ENCODE data around the gene PMM1. TPM values are rescaled to one million over a fixed set of nuclear protein-coding genes. Genes with fewer than 3 reads are reported as not detected.

Gene PMM1
- total RNA-seq, 4 donors from 2014 or later, result 38.6 to 182 (median 81.7) TPM

DNA sequence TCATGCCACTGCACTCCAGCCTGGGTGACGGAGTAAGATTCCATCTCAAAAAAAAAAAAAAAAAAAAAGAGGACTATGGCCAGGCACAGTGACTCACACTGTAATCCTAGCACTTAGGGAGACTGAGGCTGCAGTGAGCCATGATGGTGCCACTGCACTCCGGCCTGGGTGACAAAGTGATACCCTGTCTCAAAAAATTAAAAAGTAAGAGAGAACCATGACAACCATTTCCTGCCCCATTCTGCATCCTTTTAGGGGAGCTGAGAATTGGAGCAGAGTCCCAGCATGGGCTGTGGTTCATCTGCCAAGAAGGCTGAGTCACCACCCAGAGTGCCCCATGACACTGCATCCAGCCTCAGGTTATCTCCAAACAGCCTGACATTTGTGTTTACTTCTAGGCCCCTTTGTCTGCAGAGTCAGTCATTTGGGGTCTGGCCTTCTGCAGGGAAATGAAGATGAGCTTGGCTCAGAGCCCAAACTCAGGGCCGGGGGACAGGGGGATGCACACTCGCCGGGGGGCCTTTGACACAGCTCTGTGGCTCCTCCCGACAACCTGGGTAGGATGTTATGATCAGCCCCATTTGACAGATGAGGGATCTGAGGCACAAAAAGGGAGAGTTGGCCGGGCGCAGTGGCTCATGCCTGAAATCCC is 24.1 kb downstream of the PMM1 start:
- TF ChIP-seq, protein P1, sequence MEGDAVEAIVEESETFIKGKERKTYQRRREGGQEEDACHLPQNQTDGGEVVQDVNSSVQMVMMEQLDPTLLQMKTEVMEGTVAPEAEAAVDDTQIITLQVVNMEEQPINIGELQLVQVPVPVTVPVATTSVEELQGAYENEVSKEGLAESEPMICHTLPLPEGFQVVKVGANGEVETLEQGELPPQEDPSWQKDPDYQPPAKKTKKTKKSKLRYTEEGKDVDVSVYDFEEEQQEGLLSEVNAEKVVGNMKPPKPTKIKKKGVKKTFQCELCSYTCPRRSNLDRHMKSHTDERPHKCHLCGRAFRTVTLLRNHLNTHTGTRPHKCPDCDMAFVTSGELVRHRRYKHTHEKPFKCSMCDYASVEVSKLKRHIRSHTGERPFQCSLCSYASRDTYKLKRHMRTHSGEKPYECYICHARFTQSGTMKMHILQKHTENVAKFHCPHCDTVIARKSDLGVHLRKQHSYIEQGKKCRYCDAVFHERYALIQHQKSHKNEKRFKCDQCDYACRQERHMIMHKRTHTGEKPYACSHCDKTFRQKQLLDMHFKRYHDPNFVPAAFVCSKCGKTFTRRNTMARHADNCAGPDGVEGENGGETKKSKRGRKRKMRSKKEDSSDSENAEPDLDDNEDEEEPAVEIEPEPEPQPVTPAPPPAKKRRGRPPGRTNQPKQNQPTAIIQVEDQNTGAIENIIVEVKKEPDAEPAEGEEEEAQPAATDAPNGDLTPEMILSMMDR (IDR thresholded peaks at IDR 0.05; ENCODE audit: low read depth), result no peak

DNA sequence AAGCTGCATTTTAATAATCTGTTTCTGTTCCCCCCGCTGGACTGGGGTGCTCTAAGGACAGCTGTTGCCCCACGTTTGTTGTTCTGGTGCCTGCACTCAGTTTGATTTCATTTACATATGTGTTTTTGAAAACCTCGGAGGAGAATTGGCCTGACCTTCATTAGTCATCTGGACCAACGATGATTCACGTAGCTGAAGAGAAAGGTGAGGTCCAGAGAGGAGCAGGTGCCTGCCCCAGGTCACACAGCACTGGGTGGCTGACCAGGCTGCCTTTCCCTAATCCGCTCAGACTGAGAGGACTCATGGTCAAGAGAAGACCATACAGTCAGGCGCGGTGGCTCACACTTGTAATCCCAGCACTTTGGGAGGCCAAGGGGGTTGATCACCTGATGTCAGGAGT is 25.1 kb downstream of the PMM1 start:
- TF ChIP-seq, protein P1 (IDR thresholded peaks at IDR 0.05; ENCODE audit: low read depth), result no peak

DNA sequence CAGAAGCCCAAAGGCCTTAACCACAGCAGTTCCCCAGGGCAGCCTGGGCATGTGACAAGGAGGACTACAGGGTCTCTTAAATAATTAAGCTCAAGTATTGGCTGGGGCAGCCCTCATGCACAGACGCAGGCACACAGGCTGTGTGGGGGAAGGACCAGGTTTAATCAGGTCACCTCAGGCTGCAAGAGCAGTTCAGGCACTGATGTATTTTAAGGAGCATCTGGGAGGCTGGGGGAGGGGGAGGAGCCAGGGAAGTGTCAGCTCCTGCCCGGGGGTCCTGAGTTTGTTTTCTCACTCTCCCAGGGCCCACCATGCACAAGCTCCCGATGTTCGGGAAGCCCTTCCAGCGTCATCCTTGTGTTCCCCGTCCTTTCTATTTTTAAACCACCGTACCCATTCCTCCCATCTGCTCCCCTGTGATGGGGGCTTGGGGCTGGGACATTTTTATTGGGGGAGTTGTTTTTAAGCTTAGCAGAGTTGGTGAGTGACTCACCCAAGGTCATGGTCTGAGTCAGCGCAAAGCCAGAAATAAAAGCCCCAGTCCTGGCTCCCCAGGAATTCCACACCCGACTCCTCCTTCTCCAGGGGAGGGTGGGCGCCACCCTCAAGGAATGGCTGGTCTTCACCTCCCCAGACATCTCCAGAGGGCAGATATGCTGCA is 26.5 kb downstream of the PMM1 start:
- TF ChIP-seq, protein P1 (IDR thresholded peaks at IDR 0.05; ENCODE audit: low read depth), result no peak

DNA sequence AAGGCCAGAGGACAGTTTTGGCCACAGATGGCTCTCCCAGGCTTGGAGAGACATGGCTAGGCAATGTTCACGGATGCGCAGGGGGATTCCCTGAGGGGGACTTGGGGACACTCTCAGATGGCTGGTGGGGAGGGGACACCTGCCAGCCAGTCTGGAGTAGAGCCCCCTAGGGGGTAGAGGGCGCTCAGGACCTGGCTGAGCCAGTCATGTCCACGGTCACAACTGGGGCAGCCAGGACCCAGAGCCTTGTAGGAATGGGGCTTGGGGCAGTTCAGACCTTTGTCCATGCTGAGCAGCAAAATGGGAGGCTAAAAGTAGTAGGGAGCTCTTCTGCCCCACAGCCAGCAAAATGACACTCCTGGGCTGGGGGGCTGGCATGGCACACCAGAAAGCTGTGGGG is 27.2 kb downstream of the PMM1 start:
- TF ChIP-seq, protein P1 (IDR thresholded peaks at IDR 0.05; ENCODE audit: low read depth), result no peak

DNA sequence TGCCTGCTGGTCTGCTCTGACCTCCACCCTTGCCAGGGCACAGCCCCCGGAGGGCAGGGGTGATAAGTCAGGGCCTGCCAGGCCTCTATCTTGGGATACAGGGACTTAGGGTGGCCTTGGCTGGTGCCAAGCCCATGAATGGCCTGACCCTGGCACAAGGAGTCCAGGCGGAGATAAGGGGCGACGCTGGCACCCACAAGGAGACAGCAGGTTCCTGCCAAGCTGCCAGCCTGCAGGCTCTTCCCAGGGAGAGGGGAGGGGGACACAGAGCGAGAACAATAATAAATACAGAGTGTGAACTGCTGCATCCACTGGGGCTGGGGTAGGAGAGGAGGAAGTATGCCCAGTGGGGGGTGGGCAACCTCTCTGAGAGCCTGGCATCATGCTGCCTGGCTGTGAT is 27.9 kb downstream of the PMM1 start:
- TF ChIP-seq, protein P1 (IDR thresholded peaks at IDR 0.05; ENCODE audit: low read depth), result no peak

DNA sequence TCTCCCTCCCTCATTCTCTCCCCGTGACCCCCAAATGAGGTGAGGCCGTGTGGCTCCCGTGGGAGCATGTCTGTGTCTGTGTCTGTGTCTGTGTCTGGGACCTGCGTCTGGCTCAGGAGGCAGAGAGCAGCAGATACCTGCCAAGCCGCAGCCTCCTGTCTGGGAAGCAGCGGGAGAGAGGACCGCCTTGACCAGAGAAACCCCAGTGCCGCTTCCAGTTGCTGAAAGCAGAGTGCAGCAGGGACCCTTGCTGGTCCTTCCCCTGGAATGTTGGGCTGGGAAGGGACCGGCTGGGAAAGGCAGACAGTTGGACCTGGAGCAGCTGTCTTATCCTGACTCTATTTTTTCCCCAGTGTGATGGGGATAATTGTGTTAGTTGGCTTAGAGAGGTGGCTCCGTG is 28.3 kb downstream of the PMM1 start:
- TF ChIP-seq, protein P1 (IDR thresholded peaks at IDR 0.05; ENCODE audit: low read depth), result no peak

DNA sequence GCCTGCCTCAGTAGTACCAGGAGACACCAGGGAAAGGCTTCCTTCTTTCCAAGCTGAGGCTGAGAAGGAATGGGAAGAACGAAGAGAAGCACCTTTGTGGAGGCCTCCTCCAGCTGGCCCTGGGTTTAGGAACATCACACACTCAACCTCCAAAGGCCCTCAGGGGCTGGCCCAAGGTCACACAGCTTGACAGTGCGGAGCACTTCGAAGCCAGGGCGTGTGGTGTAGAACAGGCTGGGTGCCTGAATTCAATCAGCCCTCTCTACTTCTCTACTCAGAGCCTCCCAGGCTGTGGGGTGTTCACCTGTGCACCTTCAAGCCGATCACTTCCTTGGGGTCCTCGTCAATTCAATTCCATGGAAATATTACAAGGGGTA is 29.6 kb downstream of the PMM1 start:
- TF ChIP-seq, protein P1 (IDR thresholded peaks at IDR 0.05; ENCODE audit: low read depth), result no peak
